IMR-90 (cell line): ENCODE results near the gene WWP2. TPM values are rescaled to one million over a fixed set of nuclear protein-coding genes. Genes with fewer than 3 reads are reported as not detected.

ENCODE experiments used
- ATAC-seq: fragments of 200-7000 bp; cut with Tn5 transposase; 2 replicates; pipeline ENCODE4 v1.9.1; 2020; ENCODE audit warnings: low read depth, mild to moderate bottlenecking, moderate library complexity
- BruUV-seq: library from RNA; stranded (reverse); fragments of 400-500 nt; replicated peaks from 2 replicates; lab custom pipeline; 2021; lab: Mats Ljungman, UMichigan
- CTCF ChIA-PET: fragments of 300-600 bp; formaldehyde crosslinking; extraction: SDS; loops from one replicate; lab custom pipeline; 2021; ENCODE audit warnings: antibody characterized with exemption; lab: Yijun Ruan, JAX
- POLR2A ChIA-PET: fragments of 300-600 bp; sonication (Branson Sonifier 250); formaldehyde crosslinking; loops from one replicate; lab custom pipeline; 2022; ENCODE audit warnings: antibody characterized with exemption; ENCODE audit not compliant: unreplicated experiment; lab: Charles Lee
- DNase-seq: peaks from one replicate; pipeline ENCODE4 v3.0.0; 2013
- H2AFZ ChIP-seq: replicated peaks from 2 replicates; pipeline ENCODE3; 2013; ENCODE audit warnings: low read length, mild to moderate bottlenecking; ENCODE audit not compliant: poor library complexity
- H2AK5ac ChIP-seq: 2 replicates; pipeline ENCODE4 v1.6.1; 2013; ENCODE audit warnings: low read depth, low read length, inconsistent platforms
- H2AK9ac ChIP-seq: replicated peaks from 2 replicates; pipeline ENCODE3; 2013; ENCODE audit warnings: mild to moderate bottlenecking, low read depth, low read length, moderate library complexity; ENCODE audit not compliant: poor library complexity
- H2BK120ac ChIP-seq: 2 replicates; pipeline ENCODE4 v1.6.1; 2013; ENCODE audit warnings: low read depth, low read length, inconsistent platforms
- H2BK15ac ChIP-seq: 3 replicates; pipeline ENCODE4 v1.6.1; 2013; ENCODE audit warnings: low read depth, low read length, inconsistent platforms
- H2BK20ac ChIP-seq: 2 replicates; pipeline ENCODE4 v1.6.1; 2013; ENCODE audit warnings: low read depth, mild to moderate bottlenecking, inconsistent platforms, low read length, moderate library complexity
- H2BK5ac ChIP-seq: 2 replicates; pipeline ENCODE4 v1.6.1; 2013; ENCODE audit warnings: mild to moderate bottlenecking, low read depth, low read length, inconsistent platforms; ENCODE audit not compliant: poor library complexity, severe bottlenecking
- H3K14ac ChIP-seq: replicated peaks from 2 replicates; pipeline ENCODE4 v1.6.1; 2013; ENCODE audit warnings: low read depth, low read length, inconsistent platforms
- H3K18ac ChIP-seq: 2 replicates; pipeline ENCODE4 v1.6.1; 2013; ENCODE audit warnings: low read depth, low read length, control low read depth
- H3K23ac ChIP-seq: 2 replicates; pipeline ENCODE4 v1.6.1; 2013; ENCODE audit warnings: low read depth, low read length, inconsistent platforms
- H3K27ac ChIP-seq: 2 replicates; pipeline ENCODE4 v1.5.1; 2013; ENCODE audit warnings: mild to moderate bottlenecking, control low read depth, low read length; ENCODE audit not compliant: insufficient read depth
- H3K27me3 ChIP-seq: 2 replicates; pipeline ENCODE4 v1.6.1; 2013; ENCODE audit warnings: low read length; ENCODE audit not compliant: control insufficient read depth, insufficient read depth
- H3K36me3 ChIP-seq: 2 replicates; pipeline ENCODE4 v1.6.1; 2013; ENCODE audit warnings: low read length, mixed read lengths; ENCODE audit not compliant: control insufficient read depth, insufficient read depth
- H3K4ac ChIP-seq: 2 replicates; pipeline ENCODE4 v1.6.1; 2013; ENCODE audit warnings: low read depth, low read length, inconsistent platforms
- H3K4me1 ChIP-seq: 2 replicates; pipeline ENCODE4 v1.6.1; 2013; ENCODE audit warnings: low read length, mixed read lengths; ENCODE audit not compliant: control insufficient read depth, insufficient read depth
- H3K4me2 ChIP-seq: 2 replicates; pipeline ENCODE4 v1.6.1; 2013; ENCODE audit warnings: low read depth, mild to moderate bottlenecking, control low read depth, low read length, moderate library complexity
- H3K4me3 ChIP-seq: 2 replicates; pipeline ENCODE4 v1.5.1; 2013; ENCODE audit warnings: low read depth, mild to moderate bottlenecking, control low read depth, low read length, moderate library complexity; ENCODE audit not compliant: insufficient read depth
- H3K56ac ChIP-seq: 2 replicates; pipeline ENCODE4 v1.6.1; 2013; ENCODE audit warnings: low read length, inconsistent platforms; ENCODE audit not compliant: insufficient read depth; ENCODE audit errors: extremely low read depth
- H3K79me1 ChIP-seq, 2 experiments: 2 replicates each; pipeline ENCODE4 v1.6.1; 2013; ENCODE audit warnings: low read length in 2 of 2, inconsistent platforms in 1 of 2, low read depth in 1 of 2
- H3K9ac ChIP-seq: 2 replicates; pipeline ENCODE4 v1.6.1; 2013; ENCODE audit warnings: low read depth, low read length, control low read depth
- H3K9me1 ChIP-seq: 2 replicates; pipeline ENCODE4 v1.6.1; 2013; ENCODE audit warnings: low read length, inconsistent platforms; ENCODE audit not compliant: insufficient read depth
- H3K9me3 ChIP-seq: 2 replicates; pipeline ENCODE4 v1.6.1; 2013; ENCODE audit warnings: low read length; ENCODE audit not compliant: control insufficient read depth, insufficient read depth
- H4K20me1 ChIP-seq: 2 replicates; pipeline ENCODE4 v1.6.1; 2013; ENCODE audit warnings: low read length, inconsistent platforms; ENCODE audit not compliant: insufficient read depth
- H4K5ac ChIP-seq: 2 replicates; pipeline ENCODE4 v1.6.1; 2013; ENCODE audit warnings: mild to moderate bottlenecking, low read depth, low read length, control low read depth
- H4K8ac ChIP-seq, 2 experiments: 2 replicates each; pipeline ENCODE4 v1.6.1; 2013; ENCODE audit warnings: low read depth in 2 of 2, low read length in 2 of 2, control low read depth in 1 of 2, inconsistent platforms in 1 of 2
- H4K91ac ChIP-seq: 2 replicates; pipeline ENCODE4 v1.6.1; 2013; ENCODE audit warnings: low read depth, low read length, inconsistent platforms; ENCODE audit not compliant: insufficient read depth
- CEBPB ChIP-seq: IDR thresholded peaks from 2 replicates; pipeline ENCODE4 v1.6.1; 2012; ENCODE audit warnings: low read depth, low read length, improper control_type of control experiment
- CHD1 ChIP-seq: IDR thresholded peaks from 2 replicates; pipeline ENCODE4 v1.6.1; 2012; ENCODE audit warnings: low read depth, low read length, improper control_type of control experiment
- NFE2L2 ChIP-seq: fragments of 150-350 bp; IDR thresholded peaks from 2 replicates; pipeline ENCODE4 v1.6.1; 2016; ENCODE audit warnings: low read depth, mild to moderate bottlenecking, low read length
- POLR2A ChIP-seq: IDR thresholded peaks from 2 replicates; pipeline ENCODE4 v1.6.1; 2012; ENCODE audit warnings: mild to moderate bottlenecking, low read depth, low read length
- WGBS, 2 experiments: methylation state at CpG; one replicate each; pipeline versions ENCODE4 v1.1.5 to v1.1.7; 2013; ENCODE audit warnings: missing lambda C conversion rate in 2 of 2; ENCODE audit not compliant: insufficient read length in 1 of 2; ENCODE audit errors: extremely low coverage in 2 of 2; 5-methylcytosine and 5-hydroxymethylcytosine counted together
- dilution Hi-C: fragments of 300-500 bp; cut with HindIII; formaldehyde crosslinking; loops from one replicate; pipeline ENCODE4 v1.14.3; 2018; ENCODE audit warnings: low sequenced_read_pairs; ENCODE audit not compliant: unreplicated experiment
- in situ Hi-C: fragments of 300-500 bp; cut with MboI; formaldehyde crosslinking; loops from 3 replicates; pipeline ENCODE4 v1.14.3; 2019; ENCODE audit warnings: low sequenced_read_pairs, inconsistent platforms, mixed read lengths
- intact Hi-C: fragments of 100-400 bp; cut with micrococcal nuclease; formaldehyde crosslinking; loops from 2 replicates; pipeline ENCODE4 v1.10.0; 2022
- polyA plus RNA-seq, 3 experiments: library from polyadenylated mRNA; depleted of rRNA; stranded (reverse); fragments of >200 nt; gene quantifications; 2 replicates each; pipeline ENCODE4 v1.2.3, GENCODE V29; 2012; ENCODE audit warnings: low replicate concordance in 1 of 3
- total RNA-seq: library from RNA; depleted of rRNA; stranded (reverse); fragments of >200 nt; gene quantifications from 2 replicates; pipeline ENCODE4 v1.2.3, GENCODE V29; 2012

Gene WWP2
- total and polyA plus RNA-seq, 2 of the 4 experiments (the other 2 are of a cell fraction): 12.7 to 13.7 TPM

- H2BK20ac ChIP-seq: no peak overlapping the region
- no peaks in the 10 kb centered on the region; the same call in 1 of the 2 replicates for H4K20me1 ChIP-seq
- no peak overlapping the region for H3K14ac ChIP-seq
- no peak overlapping the region for H3K18ac ChIP-seq
- no peak for ATAC-seq
- BruUV-seq: no TSS peak
- no peak overlapping the region for H2AFZ ChIP-seq
- no peak overlapping the region for H2AK5ac ChIP-seq
- no peak overlapping the region for H3K4me3 ChIP-seq
- H3K56ac ChIP-seq: no peak overlapping the region
- H3K27me3 ChIP-seq: no peaks in the 10 kb centered on the region
- WGBS, 2 experiments: 74% methylated on average over 2 of the region's 5 CpGs; no CpG with 5 or more reads in 1 of the 2 experiments
- intact Hi-C loops (no loop called here), in situ Hi-C loops (no loop called here), dilution Hi-C loops (no loop called here)
- H3K4ac ChIP-seq: no peak overlapping the region
- H3K27ac ChIP-seq: no peak overlapping the region
- DNase-seq: no peak
- ChIA-PET POLR2A (interaction anchor here (0.6 kb wide), 1 partner anchor 538 kb away, joined by 14 read pairs; no protein-coding TSS in a partner anchor), CTCF (no interaction called here)
- H2AK9ac ChIP-seq: no peak overlapping the region
- 0 out of 2 replicates have a peak, but pooled peaks cover 3% of the 10 kb centered on the region for H3K9me1 ChIP-seq
- peaks cover 36 to 56% of the 10 kb centered on the region in 2 experiments for H3K79me1 ChIP-seq
- H2BK5ac ChIP-seq: no peak overlapping the region
- H4K91ac ChIP-seq: no peak overlapping the region
- no peak overlapping the region for H3K4me2 ChIP-seq
- no peaks in the 10 kb centered on the region for H3K9me3 ChIP-seq
- no peaks in the 10 kb centered on the region for H3K36me3 ChIP-seq
- no peak overlapping the region for H4K5ac ChIP-seq
- no peak overlapping the region for H4K8ac ChIP-seq
- no peak overlapping the region for H3K9ac ChIP-seq
- H2BK120ac ChIP-seq: no peak overlapping the region
- H2BK15ac ChIP-seq: no peak overlapping the region
- TF ChIP-seq CEBPB (no peak), CHD1 (no peak), POLR2A (no peak), NFE2L2 (no peak)
- H3K23ac ChIP-seq: no peak overlapping the region
- no peaks in the 10 kb centered on the region; the same call in 1 of the 2 replicates for H3K4me1 ChIP-seq
Observed at GRCh38 chr16:69767459-69768229, 5.5 kb downstream of the WWP2 start.
